ENCODE measurements around the gene B3GLCT. TPM values are rescaled to one million over a fixed set of nuclear protein-coding genes. Genes with fewer than 3 reads are reported as not detected.

B3GLCT gene
- total and polyA plus RNA-seq, 9 donors: 4.1 to 10.8 (median 7.9) TPM

DNA sequence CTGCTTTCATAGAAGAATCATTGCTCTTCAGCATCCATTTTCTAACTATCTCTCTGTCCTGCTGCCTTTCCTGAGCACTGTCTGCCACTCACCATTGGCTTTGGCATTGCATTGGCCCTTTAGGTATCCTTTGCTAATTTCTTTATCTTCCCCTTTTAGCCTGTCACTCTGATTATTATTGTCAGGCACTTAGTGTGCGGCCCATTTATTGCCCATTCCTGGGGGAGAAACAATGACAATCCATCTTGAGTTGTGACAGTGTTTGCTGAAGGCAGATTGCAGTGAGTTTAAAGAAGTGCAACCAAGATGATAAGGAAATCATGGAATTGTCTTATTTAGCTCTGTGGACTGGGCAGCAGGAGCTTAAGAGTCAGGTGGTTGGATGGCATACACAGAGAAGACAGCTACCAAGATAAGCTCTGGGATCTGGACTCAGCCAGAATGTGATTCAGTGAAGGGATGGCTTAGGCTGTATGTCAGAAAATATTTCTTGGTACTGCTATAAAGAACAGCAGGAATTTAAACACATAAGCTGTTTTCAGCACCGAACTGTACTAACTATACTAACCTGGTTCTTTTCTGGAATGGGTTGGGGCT is 25.3 kb downstream of the B3GLCT start:
- TF ChIP-seq CTCF (IDR thresholded peaks at IDR 0.05) (no peak), EP300 (IDR thresholded peaks at IDR 0.05) (no peak), POLR2A (IDR thresholded peaks at IDR 0.05) (no peak)
- no peaks in the 10 kb centered on the region for H3K4me1 ChIP-seq (ENCODE audit: insufficient read depth)
- no peak overlapping the region for H3K4me3 ChIP-seq
- no peak overlapping the region for H3K27ac ChIP-seq
- intact Hi-C loops (cut with DNase I): no loop called here
- H3K9me3 ChIP-seq: no peaks in the 10 kb centered on the region
- WGBS, 3 donors: 89 to 97% (median 90%) methylated on average over 2 of the region's 2 CpGs
- DNase-seq: no peak
- H3K27me3 ChIP-seq: no peaks in the 10 kb centered on the region
- no peaks in the 10 kb centered on the region for H3K36me3 ChIP-seq

DNA sequence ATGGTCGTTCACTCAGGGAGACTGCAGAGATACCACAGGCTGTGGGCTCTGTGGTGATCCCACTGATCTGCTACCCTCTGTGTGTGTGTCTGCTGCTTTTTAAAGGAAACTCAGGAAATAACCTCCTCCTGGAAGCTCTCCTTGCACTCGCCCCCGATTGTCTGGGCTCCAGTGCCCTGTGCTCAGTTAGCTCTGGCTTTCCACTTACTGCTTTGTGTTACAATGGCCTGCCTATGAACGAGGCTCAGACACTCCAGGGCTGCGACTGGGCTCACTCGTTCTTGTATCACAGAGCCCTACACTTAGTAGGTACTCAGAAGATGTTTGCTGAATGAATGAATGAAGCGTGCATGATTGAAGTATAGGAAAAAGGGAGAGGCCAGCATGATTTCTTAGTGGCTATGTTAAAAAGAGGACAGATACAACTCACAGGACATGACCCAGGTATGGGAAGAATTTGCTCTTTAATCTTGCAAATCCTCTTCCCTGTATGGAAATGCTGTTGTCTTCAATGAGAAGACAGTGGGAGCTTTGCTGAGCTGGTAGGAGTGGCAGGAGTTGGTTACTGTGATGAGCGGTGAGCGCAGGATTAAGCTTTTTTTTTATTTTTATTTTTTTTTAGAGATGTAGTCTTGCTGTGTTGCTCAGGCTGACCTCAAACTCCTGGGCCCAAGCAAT is 26.4 kb downstream of the B3GLCT start:
- no peaks in the 10 kb centered on the region for H3K4me1 ChIP-seq (ENCODE audit: insufficient read depth)
- H3K27me3 ChIP-seq: no peaks in the 10 kb centered on the region
- H3K9me3 ChIP-seq: no peaks in the 10 kb centered on the region
- WGBS, 3 donors: 90 to 95% (median 92%) methylated on average over 9 of the region's 9 CpGs
- DNase-seq: no peak
- TF ChIP-seq CTCF (IDR thresholded peaks at IDR 0.05) (no peak), EP300 (IDR thresholded peaks at IDR 0.05) (no peak), POLR2A (IDR thresholded peaks at IDR 0.05) (no peak)
- intact Hi-C loops (cut with DNase I): no loop called here
- H3K27ac ChIP-seq: no peak overlapping the region
- H3K4me3 ChIP-seq: no peak overlapping the region
- H3K36me3 ChIP-seq: no peaks in the 10 kb centered on the region

- Histone ChIP-seq H3K4me1 (ENCODE audit: insufficient read depth) (no peaks in the 10 kb centered on the region), H3K9me3 (no peaks in the 10 kb centered on the region), H3K36me3 (no peaks in the 10 kb centered on the region), H3K27ac (no peak overlapping the region), H3K4me3 (no peak overlapping the region), H3K27me3 (no peaks in the 10 kb centered on the region)
- no peak for DNase-seq
- TF ChIP-seq POLR2A (IDR thresholded peaks at IDR 0.05): no peak
- no peak for TF ChIP-seq EP300 (IDR thresholded peaks at IDR 0.05)
- TF ChIP-seq CTCF (IDR thresholded peaks at IDR 0.05): no peak
- intact Hi-C loops (cut with DNase I): no loop called here
Observed at GRCh38 chr13:31227063-31227462, 27.3 kb downstream of the B3GLCT start.

DNA sequence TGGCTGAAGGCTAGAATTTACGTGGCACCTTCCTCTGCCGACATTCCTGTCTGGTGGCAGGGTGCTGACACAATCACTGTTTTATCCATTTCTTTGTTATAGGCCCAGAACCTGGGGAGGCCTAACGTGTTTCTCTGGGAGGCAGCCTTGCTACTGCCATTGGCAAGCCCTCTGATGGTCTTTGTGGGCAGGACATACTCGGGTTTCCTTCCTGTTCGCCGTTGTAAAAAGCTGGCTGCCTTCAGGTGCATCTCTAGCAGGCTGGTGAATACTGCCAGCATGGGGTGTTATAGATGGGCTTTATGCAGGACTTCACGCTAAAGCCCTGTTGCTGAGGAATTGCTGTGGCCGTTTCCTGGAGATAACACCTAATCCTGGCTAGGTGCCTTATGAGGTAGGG is 28.1 kb downstream of the B3GLCT start:
- no peaks in the 10 kb centered on the region for H3K4me1 ChIP-seq (ENCODE audit: insufficient read depth)
- H3K27ac ChIP-seq: no peak overlapping the region
- intact Hi-C loops (cut with DNase I): no loop called here
- no peaks in the 10 kb centered on the region for H3K27me3 ChIP-seq
- DNase-seq: no peak
- no peak overlapping the region for H3K4me3 ChIP-seq
- H3K9me3 ChIP-seq: no peaks in the 10 kb centered on the region
- TF ChIP-seq CTCF (IDR thresholded peaks at IDR 0.05) (no peak), POLR2A (IDR thresholded peaks at IDR 0.05) (no peak), EP300 (IDR thresholded peaks at IDR 0.05) (no peak)
- no peaks in the 10 kb centered on the region for H3K36me3 ChIP-seq
- WGBS, 3 donors: 84 to 87% (median 87%) methylated on average over 8 of the region's 8 CpGs

All from ovary (tissue), 9 donors.